Activated naive CD4-positive, alpha-beta T cell treated with anti-CD3 and anti-CD28 coated beads, Interleukin-2, amount 10 ng/mL, durations not matched to agents 7 days and 5 days (primary cell): ENCODE results near the gene ADH5.
"Not testable (repeated sequence)": the region's sequence is repeated elsewhere in the genome, so short reads cannot be mapped to it uniquely, and the experiment has no call there.

Source experiments
- CTCF ChIA-PET: fragments of 350-600 bp; sonication (Branson Sonifier 250); formaldehyde crosslinking; loops from one replicate; lab custom pipeline; 2021; ENCODE audit warnings: antibody characterized with exemption; lab: Charles Lee
- DNase-seq: peaks from one replicate; pipeline ENCODE4 v3.0.0-alpha.2; 2020
- H3K27ac Mint-ChIP-seq: one replicate; pipeline ENCODE4 v1.8.0; 2021; ENCODE audit warnings: mild to moderate bottlenecking, moderate library complexity, mixed read lengths
- H3K27me3 Mint-ChIP-seq: one replicate; pipeline ENCODE4 v1.8.0; 2021; ENCODE audit warnings: mild to moderate bottlenecking, mixed read lengths
- H3K36me3 Mint-ChIP-seq: one replicate; pipeline ENCODE4 v1.8.0; 2021; ENCODE audit warnings: mixed read lengths
- H3K4me1 Mint-ChIP-seq: one replicate; pipeline ENCODE4 v1.8.0; 2021; ENCODE audit warnings: mixed read lengths
- H3K4me3 Mint-ChIP-seq: one replicate; pipeline ENCODE4 v1.8.0; 2021; ENCODE audit warnings: mild to moderate bottlenecking, moderate library complexity, mixed read lengths
- H3K9me3 Mint-ChIP-seq: one replicate; pipeline ENCODE4 v1.8.0; 2021; ENCODE audit warnings: mixed read lengths

The ADH5 gene

GRCh38 chr4:99102634-99103033 is 14.0 kb upstream of the ADH5 start:
- Mint-ChIP-seq H3K4me1 (no peaks in the 10 kb centered on the region), H3K27me3 (peaks cover 9% of the 10 kb centered on the region), H3K36me3 (no peaks in the 10 kb centered on the region), H3K27ac (no peak overlapping the region), H3K4me3 (no peak overlapping the region), H3K9me3 (no peaks in the 10 kb centered on the region)
- no peak for DNase-seq
- CTCF ChIA-PET, result no interaction called here

- no peaks in the 10 kb centered on the region for H3K9me3 Mint-ChIP-seq
- no peaks in the 10 kb centered on the region for H3K36me3 Mint-ChIP-seq
- CTCF ChIA-PET, result no interaction called here
- H3K4me1 Mint-ChIP-seq, result no peaks in the 10 kb centered on the region
- no peak for DNase-seq
- no peak overlapping the region for H3K4me3 Mint-ChIP-seq
- H3K27me3 Mint-ChIP-seq, result peaks cover 16% of the 10 kb centered on the region
- no peak overlapping the region for H3K27ac Mint-ChIP-seq
Observed at GRCh38 chr4:99100876-99101275, 12.3 kb upstream of the ADH5 start.

GRCh38 chr4:99099814-99100213 is 11.2 kb upstream of the ADH5 start:
- CTCF ChIA-PET, H3K9me3 Mint-ChIP-seq: not testable (repeated sequence)

GRCh38 chr4:99099311-99099710 is 10.7 kb upstream of the ADH5 start:
- CTCF ChIA-PET, result no interaction called here
- no peak for DNase-seq
- peaks cover 16% of the 10 kb centered on the region for H3K27me3 Mint-ChIP-seq

More at GRCh38 chr4:99099814-99100213, 11.2 kb upstream of the ADH5 start:
- H3K27me3 Mint-ChIP-seq, result peaks cover 16% of the 10 kb centered on the region
- not testable (repeated sequence) for DNase-seq, H3K27ac Mint-ChIP-seq, H3K4me1 Mint-ChIP-seq, H3K4me3 Mint-ChIP-seq, H3K36me3 Mint-ChIP-seq

GRCh38 chr4:99091841-99092240 is 3.3 kb upstream of the ADH5 start:
- CTCF ChIA-PET, H3K36me3 Mint-ChIP-seq, H3K27me3 Mint-ChIP-seq, H3K9me3 Mint-ChIP-seq, H3K4me3 Mint-ChIP-seq, DNase-seq, H3K27ac Mint-ChIP-seq: not testable (repeated sequence)
- peaks cover 27% of the 10 kb centered on the region for H3K4me1 Mint-ChIP-seq

More at GRCh38 chr4:99099311-99099710, 10.7 kb upstream of the ADH5 start:
- no peaks in the 10 kb centered on the region for H3K4me1 Mint-ChIP-seq
- H3K27ac Mint-ChIP-seq, result no peak overlapping the region
- no peaks in the 10 kb centered on the region for H3K9me3 Mint-ChIP-seq
- no peak overlapping the region for H3K4me3 Mint-ChIP-seq
- H3K36me3 Mint-ChIP-seq, result no peaks in the 10 kb centered on the region

GRCh38 chr4:99091216-99091575 is 2.6 kb upstream of the ADH5 start:
- no peak overlapping the region for H3K4me3 Mint-ChIP-seq
- DNase-seq, result no peak
- peaks cover 7% of the 10 kb centered on the region for H3K36me3 Mint-ChIP-seq
- no peaks in the 10 kb centered on the region for H3K27me3 Mint-ChIP-seq
- peaks cover 32% of the 10 kb centered on the region for H3K4me1 Mint-ChIP-seq
- CTCF ChIA-PET, result interaction anchor here (0.7 kb wide), 1 partner anchor 312 kb away, joined by 4 read pairs; no protein-coding TSS in a partner anchor
- H3K27ac Mint-ChIP-seq, result no peak overlapping the region
- H3K9me3 Mint-ChIP-seq, result no peaks in the 10 kb centered on the region

- Mint-ChIP-seq H3K27me3 (no peaks in the 10 kb centered on the region), H3K4me1 (peaks cover 34% of the 10 kb centered on the region), H3K36me3 (peaks cover 7% of the 10 kb centered on the region), H3K9me3 (no peaks in the 10 kb centered on the region), H3K27ac (no peak overlapping the region), H3K4me3 (peak overlapping the region; percentile 31)
- no peak for DNase-seq
- CTCF ChIA-PET, result interaction anchor here (0.7 kb wide), 1 partner anchor 312 kb away, joined by 4 read pairs; no protein-coding TSS in a partner anchor
Observed at GRCh38 chr4:99090481-99091215, 2.1 kb upstream of the ADH5 start.

- Mint-ChIP-seq H3K27ac (peak overlapping the region; percentile 96), H3K36me3 (peaks cover 28% of the 10 kb centered on the region), H3K9me3 (no peaks in the 10 kb centered on the region), H3K4me3 (peak overlapping the region; percentile 92), H3K27me3 (no peaks in the 10 kb centered on the region), H3K4me1 (peaks cover 44% of the 10 kb centered on the region)
- CTCF ChIA-PET, result interaction anchor here (2.0 kb wide), 1 partner anchor 93 kb away, joined by 13 read pairs; the partner anchor contains the start of gene METAP1
- DNase-seq, result no peak
Observed at GRCh38 chr4:99088023-99088449, 552 bp downstream of the ADH5 start.

GRCh38 chr4:99084595-99084994 is 4.0 kb downstream of the ADH5 start:
- DNase-seq, result no peak
- Mint-ChIP-seq H3K4me1 (peaks cover 35% of the 10 kb centered on the region), H3K27ac (no peak overlapping the region), H3K27me3 (no peaks in the 10 kb centered on the region), H3K4me3 (no peak overlapping the region), H3K9me3 (no peaks in the 10 kb centered on the region), H3K36me3 (peaks cover 53% of the 10 kb centered on the region)
- CTCF ChIA-PET, result no interaction called here

GRCh38 chr4:99082192-99082591 is 6.4 kb downstream of the ADH5 start:
- H3K36me3 Mint-ChIP-seq, result peaks cover 65% of the 10 kb centered on the region
- H3K27ac Mint-ChIP-seq, result no peak overlapping the region
- CTCF ChIA-PET, result no interaction called here
- no peak overlapping the region for H3K4me3 Mint-ChIP-seq
- peaks cover 22% of the 10 kb centered on the region for H3K4me1 Mint-ChIP-seq
- DNase-seq, result no peak
- no peaks in the 10 kb centered on the region for H3K9me3 Mint-ChIP-seq
- no peaks in the 10 kb centered on the region for H3K27me3 Mint-ChIP-seq

- H3K4me1 Mint-ChIP-seq, result peaks cover 13% of the 10 kb centered on the region
- not testable (repeated sequence) for H3K4me3 Mint-ChIP-seq, H3K9me3 Mint-ChIP-seq, DNase-seq, H3K27ac Mint-ChIP-seq, H3K27me3 Mint-ChIP-seq
- CTCF ChIA-PET, result interaction anchor here (1.6 kb wide), 1 partner anchor 24 kb away, joined by 9 read pairs; no protein-coding TSS in a partner anchor
- peaks cover 68% of the 10 kb centered on the region for H3K36me3 Mint-ChIP-seq
Observed at GRCh38 chr4:99080869-99081268, 7.7 kb downstream of the ADH5 start.

- no peak overlapping the region for H3K27ac Mint-ChIP-seq
- no peak for DNase-seq
- peaks cover 8% of the 10 kb centered on the region for H3K4me1 Mint-ChIP-seq
- no peak overlapping the region for H3K4me3 Mint-ChIP-seq
- CTCF ChIA-PET, result interaction anchor here (1.0 to 1.6 kb wide), 2 partner anchors 23 to 85 kb away, joined by 5 to 9 read pairs; partner anchors contain the start of gene METAP1
- no peaks in the 10 kb centered on the region for H3K27me3 Mint-ChIP-seq
- peaks cover 66% of the 10 kb centered on the region for H3K36me3 Mint-ChIP-seq
- H3K9me3 Mint-ChIP-seq, result no peaks in the 10 kb centered on the region
Observed at GRCh38 chr4:99079625-99080295, 8.8 kb downstream of the ADH5 start.

- DNase-seq, result no peak
- CTCF ChIA-PET, result interaction anchor here (1.0 kb wide), 1 partner anchor 84 kb away, joined by 5 read pairs; the partner anchor contains the start of gene METAP1
- Mint-ChIP-seq H3K4me3 (no peak overlapping the region), H3K27me3 (no peaks in the 10 kb centered on the region), H3K27ac (peak overlapping the region; percentile 37), H3K36me3 (peaks cover 66% of the 10 kb centered on the region), H3K9me3 (no peaks in the 10 kb centered on the region), H3K4me1 (peaks cover 5% of the 10 kb centered on the region)
Observed at GRCh38 chr4:99078931-99079624, 9.5 kb downstream of the ADH5 start.

GRCh38 chr4:99078336-99078735 is 10.3 kb downstream of the ADH5 start:
- H3K4me1 Mint-ChIP-seq, result peaks cover 3% of the 10 kb centered on the region
- peaks cover 67% of the 10 kb centered on the region for H3K36me3 Mint-ChIP-seq
- H3K27ac Mint-ChIP-seq, result no peak overlapping the region
- H3K27me3 Mint-ChIP-seq, result no peaks in the 10 kb centered on the region
- DNase-seq, result no peak
- no peak overlapping the region for H3K4me3 Mint-ChIP-seq
- CTCF ChIA-PET, result no interaction called here
- no peaks in the 10 kb centered on the region for H3K9me3 Mint-ChIP-seq
